ENCODE measurements around the gene CFP.
A peak's percentile ranks its signal among the peaks of the same experiment; 100 is the strongest.
"Not testable (repeated sequence)": the region's sequence is repeated elsewhere in the genome, so short reads cannot be mapped to it uniquely, and the experiment has no call there.

The CFP gene

GRCh38 chrX:47637546-47638195 lies 7.9 kb upstream of the CFP start:
- no peak for DNase-seq

GRCh38 chrX:47634871-47635575 lies 5.3 kb upstream of the CFP start:
- no peak for DNase-seq

- no peak for DNase-seq
These were observed 4.2 kb upstream of the CFP start for GRCh38 chrX:47633689-47634590.

DNA sequence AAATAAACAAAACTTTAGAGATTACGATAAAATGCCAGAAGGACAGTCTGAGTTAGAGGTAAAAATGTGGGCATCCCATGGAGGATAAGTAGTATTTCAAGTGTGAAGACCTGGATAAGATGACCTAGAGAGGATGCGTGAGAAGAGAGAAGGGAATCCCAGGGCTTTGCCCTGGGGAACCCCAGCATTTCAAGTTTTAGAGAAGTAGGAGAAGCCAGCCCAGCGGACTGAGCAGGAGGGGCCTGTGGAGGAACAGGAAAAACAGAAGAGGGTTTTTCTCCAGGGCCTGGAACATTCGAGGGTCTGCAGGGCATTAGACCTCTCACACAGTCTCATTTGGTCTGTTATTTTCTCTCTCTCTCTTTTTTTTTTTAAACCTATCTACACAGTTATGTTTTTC lies 2.9 kb upstream of the CFP start:
- DNase-seq = no peak

- DNase-seq = no peak
These were observed 1.9 kb upstream of the CFP start for GRCh38 chrX:47631676-47632075.

GRCh38 chrX:47628982-47629381 lies 748 bp downstream of the CFP start:
- no peak for DNase-seq

DNA sequence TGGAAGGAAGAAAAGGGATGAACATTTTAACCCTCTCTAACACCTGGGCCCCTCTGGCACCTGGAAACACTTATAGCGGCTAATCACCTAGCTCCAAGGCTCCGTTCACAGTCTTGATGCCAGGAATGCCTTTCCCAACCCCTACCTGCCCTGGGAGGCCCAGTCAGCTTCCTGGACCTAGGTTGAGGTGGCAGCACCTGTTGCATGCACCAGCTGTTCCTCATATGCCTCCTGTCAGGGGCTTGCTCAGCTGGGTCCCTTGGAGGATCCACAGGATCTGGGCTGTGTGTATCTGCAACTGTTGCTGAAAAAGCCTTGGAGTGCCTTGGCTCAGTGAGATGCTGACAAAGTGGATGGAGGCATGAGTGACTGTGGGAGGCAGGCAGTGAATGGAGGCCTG lies 4.4 kb downstream of the CFP start:
- no peak for DNase-seq

- DNase-seq = peak; percentile 94
These were observed 6.1 kb downstream of the CFP start for GRCh38 chrX:47623540-47624027.

GRCh38 chrX:47621851-47622250 lies 7.9 kb downstream of the CFP start:
- DNase-seq = no peak

DNA sequence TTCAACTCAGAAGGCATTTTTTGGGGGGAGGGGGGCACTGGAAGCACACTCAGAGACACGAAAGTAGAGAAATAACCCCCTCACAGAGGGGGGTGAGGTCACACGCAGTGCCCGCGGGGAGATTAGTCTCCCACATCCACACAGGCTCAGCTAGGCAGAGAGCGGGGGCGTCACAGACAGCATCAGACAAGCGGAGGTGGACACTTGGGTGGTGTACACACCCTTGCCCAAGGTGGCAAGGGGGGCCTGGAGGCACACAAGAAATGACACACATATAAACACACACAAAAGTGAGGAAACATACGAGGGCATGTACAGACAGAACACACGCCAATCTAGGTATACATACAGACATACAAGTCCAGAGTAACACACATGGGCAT lies 9.4 kb downstream of the CFP start:
- no peak for DNase-seq

DNA sequence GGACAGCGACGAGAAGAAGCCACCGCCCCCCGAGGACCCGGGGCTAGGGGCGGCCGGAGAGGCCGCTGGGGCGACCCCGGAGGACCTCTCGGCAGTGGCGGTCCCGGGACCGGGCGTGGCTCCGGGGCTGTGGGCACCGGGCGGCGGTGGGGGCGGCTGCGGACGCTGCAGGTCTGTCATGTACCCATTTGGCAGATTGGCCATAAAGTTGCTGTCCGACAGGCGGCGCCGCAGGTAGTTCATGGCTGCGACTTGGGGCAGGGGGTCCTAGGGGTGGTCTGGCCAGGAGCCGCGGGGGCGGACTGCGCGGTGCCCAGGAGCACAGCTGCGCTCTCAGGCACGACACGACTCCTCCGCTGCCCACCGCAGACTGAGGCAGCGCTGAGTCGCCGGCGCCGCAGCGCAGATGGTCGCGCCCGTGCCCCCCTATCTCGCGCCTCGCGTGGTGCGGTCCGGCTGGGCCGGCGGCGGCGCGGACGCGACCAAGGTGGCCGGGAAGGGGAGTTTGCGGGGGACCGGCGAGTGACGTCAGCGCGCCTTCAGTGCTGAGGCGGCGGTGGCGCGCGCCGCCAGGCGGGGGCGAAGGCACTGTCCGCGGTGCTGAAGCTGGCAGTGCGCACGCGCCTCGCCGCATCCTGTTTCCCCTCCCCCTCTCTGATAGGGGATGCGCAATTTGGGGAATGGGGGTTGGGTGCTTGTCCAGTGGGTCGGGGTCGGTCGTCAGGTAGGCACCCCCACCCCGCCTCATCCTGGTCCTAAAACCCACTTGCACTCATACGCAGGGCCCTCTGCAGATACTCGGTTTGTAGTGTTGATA lies 10.0 kb downstream of the CFP start, which contains the start of gene SYN1:
Gene SYN1, minus strand, starts transcription at position 372 of the 817 bp plus-strand sequence. Its CDS starts 129 bp downstream, at position 243.
- DNase-seq = peak; percentile 86

GRCh38 chrX:47618923-47619485 lies 10.7 kb downstream of the CFP start:
- DNase-seq = peak; percentile 27

DNA sequence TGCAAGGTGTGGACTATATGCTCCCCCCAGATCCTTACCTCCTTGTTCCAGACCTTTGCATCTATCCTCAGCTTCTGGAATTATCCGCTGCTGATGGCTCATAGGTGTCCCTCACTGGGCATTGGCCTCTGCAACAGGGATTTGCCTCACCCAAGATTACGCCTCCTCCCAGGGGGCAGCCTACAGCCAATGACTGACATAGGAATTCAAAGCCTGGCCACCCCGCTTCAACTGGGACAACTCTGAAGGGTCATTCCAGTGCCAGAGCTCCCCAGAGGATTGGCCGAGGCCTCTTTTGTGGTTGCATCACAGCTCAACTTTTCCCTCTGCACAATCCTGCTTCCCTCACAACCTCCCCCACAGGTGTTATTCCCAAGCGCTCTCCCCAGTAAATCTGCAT lies 15.1 kb downstream of the CFP start:
- DNase-seq = no peak

DNA sequence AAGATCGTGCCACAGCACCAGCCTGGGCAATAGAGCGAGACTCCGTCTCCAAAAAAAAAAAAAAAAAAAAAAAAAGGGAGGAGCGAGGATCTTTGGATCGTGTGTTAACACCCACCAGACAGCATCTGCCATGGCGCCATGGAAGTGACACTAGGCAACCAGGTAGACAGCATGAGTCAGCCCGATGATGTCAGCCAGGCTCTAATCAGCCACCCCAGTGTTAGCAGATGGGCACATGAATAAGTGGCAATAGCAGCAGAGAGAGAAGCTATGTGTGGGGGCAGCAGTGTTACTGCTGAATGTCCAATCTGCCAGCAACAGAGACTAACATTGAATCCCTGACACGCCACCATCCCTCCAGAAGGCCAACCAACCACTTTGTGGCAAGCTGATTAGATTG lies 16.6 kb downstream of the CFP start:
- DNase-seq = no peak

- no peak for DNase-seq
These were observed 17.3 kb downstream of the CFP start for GRCh38 chrX:47612418-47612817.

GRCh38 chrX:47611926-47612325 lies 17.8 kb downstream of the CFP start:
- DNase-seq = no peak

DNA sequence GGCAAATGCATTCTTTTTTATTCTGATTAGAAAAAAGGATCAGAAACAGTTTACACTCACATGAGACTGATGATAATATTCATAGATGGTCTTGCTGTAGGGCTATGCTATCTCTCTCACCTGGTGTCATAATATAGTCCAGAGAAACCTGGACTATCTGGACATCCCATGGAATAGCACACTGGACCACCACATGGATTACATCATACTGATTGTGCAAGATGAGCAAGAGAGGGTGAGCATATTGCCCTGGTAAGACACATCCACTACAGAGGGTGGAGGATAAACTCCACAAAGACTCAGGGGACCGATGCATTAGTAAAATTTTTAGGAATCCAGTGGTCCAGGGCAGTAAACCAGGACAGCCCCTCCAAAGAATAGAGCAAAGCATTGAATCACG lies 18.2 kb downstream of the CFP start:
- DNase-seq = no peak

GRCh38 chrX:47610511-47610910 lies 19.2 kb downstream of the CFP start:
- DNase-seq = no peak

GRCh38 chrX:47608130-47608810 lies 21.5 kb downstream of the CFP start:
- DNase-seq = no peak

GRCh38 chrX:47607091-47607490 lies 22.6 kb downstream of the CFP start:
- DNase-seq = no peak

GRCh38 chrX:47605024-47605423 lies 24.7 kb downstream of the CFP start:
- DNase-seq = no peak

DNA sequence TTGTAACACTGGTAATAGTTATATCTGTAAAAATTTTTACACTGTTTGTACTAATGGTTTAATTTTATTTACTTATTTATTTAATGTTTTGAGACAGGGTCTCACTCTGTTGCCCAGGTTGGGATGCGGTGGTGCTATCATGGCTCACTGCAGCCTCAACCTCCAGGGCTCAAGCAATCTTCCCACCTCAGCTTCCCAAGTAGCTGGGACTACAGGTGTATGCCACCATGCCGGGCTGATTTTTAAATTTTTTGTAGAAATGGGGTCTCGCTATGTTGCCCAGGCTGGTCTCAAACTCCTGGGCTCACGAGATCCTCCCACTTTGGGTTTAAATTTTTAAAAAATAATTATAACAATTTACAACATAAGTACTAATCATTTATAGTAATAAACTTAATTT lies 26.6 kb downstream of the CFP start:
- not testable (repeated sequence) for DNase-seq
